Jurkat, Clone E6-1 (cell line): ENCODE measurements around the gene HIGD2A.

ENCODE experiments used
- DNase-seq: peaks from one replicate; pipeline ENCODE4 v3.0.0-alpha.2; 2011; ENCODE audit warnings: low read depth, low spot score
- H3K4me3 ChIP-seq: 2 replicates; pipeline ENCODE4 v1.5.1; 2011; ENCODE audit warnings: mild to moderate bottlenecking, low read length, control low read depth, moderate library complexity

The HIGD2A gene

GRCh38 chr5:176412517-176413254, 24.1 kb downstream of the HIGD2A start:
- DNase-seq, result no peak
- no peak overlapping the region for H3K4me3 ChIP-seq

- no peak overlapping the region for H3K4me3 ChIP-seq
- DNase-seq, result no peak
Observed at GRCh38 chr5:176413255-176413565, 24.7 kb downstream of the HIGD2A start.

- H3K4me3 ChIP-seq, result no peak overlapping the region
- no peak for DNase-seq
Observed at GRCh38 chr5:176413709-176414191, 25.2 kb downstream of the HIGD2A start.

GRCh38 chr5:176414704-176415103, 26.2 kb downstream of the HIGD2A start:
- H3K4me3 ChIP-seq, result no peak overlapping the region
- no peak for DNase-seq

GRCh38 chr5:176415240-176415951, 26.8 kb downstream of the HIGD2A start:
- no peak for DNase-seq
- H3K4me3 ChIP-seq, result peak overlapping the region; percentile 64

- peak; percentile 71 for DNase-seq
- peak within 1 kb of the TSS; percentile 64 for H3K4me3 ChIP-seq
Observed at GRCh38 chr5:176415952-176416924, 27.7 kb downstream of the HIGD2A start, which contains the start of gene CLTB. Gene CLTB (minus strand): TSS chr5:176416539. CDS start chr5:176416363, 176 bp downstream.

- H3K4me3 ChIP-seq, result peak overlapping the region; percentile 36
- no peak for DNase-seq
Observed at GRCh38 chr5:176416965-176417364, 28.4 kb downstream of the HIGD2A start.

GRCh38 chr5:176418251-176418650, 29.7 kb downstream of the HIGD2A start:
- no peak overlapping the region for H3K4me3 ChIP-seq
- no peak for DNase-seq

- DNase-seq, result no peak
- H3K4me3 ChIP-seq, result no peak overlapping the region
Observed at GRCh38 chr5:176420086-176420485, 31.5 kb downstream of the HIGD2A start.

GRCh38 chr5:176420972-176421544, 32.5 kb downstream of the HIGD2A start:
- H3K4me3 ChIP-seq, result no peak overlapping the region
- no peak for DNase-seq

GRCh38 chr5:176424181-176424580, 35.6 kb downstream of the HIGD2A start:
- no peak for DNase-seq
- H3K4me3 ChIP-seq, result no peak overlapping the region

- no peak for DNase-seq
Observed at GRCh38 chr5:176425138-176425537, 36.6 kb downstream of the HIGD2A start.

GRCh38 chr5:176425791-176426190, 37.2 kb downstream of the HIGD2A start:
- no peak overlapping the region for H3K4me3 ChIP-seq
- no peak for DNase-seq

More at GRCh38 chr5:176425138-176425537, 36.6 kb downstream of the HIGD2A start:
- no peak overlapping the region for H3K4me3 ChIP-seq

- DNase-seq, result no peak
- H3K4me3 ChIP-seq, result no peak overlapping the region
Observed at GRCh38 chr5:176426876-176427275, 38.3 kb downstream of the HIGD2A start.

- H3K4me3 ChIP-seq, result no peak overlapping the region
- DNase-seq, result no peak
Observed at GRCh38 chr5:176427971-176428370, 39.4 kb downstream of the HIGD2A start.

- no peak overlapping the region for H3K4me3 ChIP-seq
- DNase-seq, result no peak
Observed at GRCh38 chr5:176429972-176430371, 41.4 kb downstream of the HIGD2A start.

GRCh38 chr5:176432707-176433106, 44.2 kb downstream of the HIGD2A start:
- no peak overlapping the region for H3K4me3 ChIP-seq
- DNase-seq, result no peak

- peak; percentile 47 for DNase-seq
- peak overlapping the region; percentile 45 for H3K4me3 ChIP-seq
Observed at GRCh38 chr5:176436656-176437055, 48.1 kb downstream of the HIGD2A start.
